ENCODE data around the gene PTCH1. TPM values are rescaled to one million over a fixed set of nuclear protein-coding genes. Genes with fewer than 3 reads are reported as not detected.

PTCH1 gene
- total RNA-seq, 1 donor from 2014 or later: 10.4 TPM

GRCh38 chr9:95515272-95516113, 1.3 kb downstream of the PTCH1 start:
- DNase-seq (ENCODE audit: missing footprints) (no peak), ATAC-seq (no peak)
- intact Hi-C loops (cut with DNase I): no loop called here

DNA sequence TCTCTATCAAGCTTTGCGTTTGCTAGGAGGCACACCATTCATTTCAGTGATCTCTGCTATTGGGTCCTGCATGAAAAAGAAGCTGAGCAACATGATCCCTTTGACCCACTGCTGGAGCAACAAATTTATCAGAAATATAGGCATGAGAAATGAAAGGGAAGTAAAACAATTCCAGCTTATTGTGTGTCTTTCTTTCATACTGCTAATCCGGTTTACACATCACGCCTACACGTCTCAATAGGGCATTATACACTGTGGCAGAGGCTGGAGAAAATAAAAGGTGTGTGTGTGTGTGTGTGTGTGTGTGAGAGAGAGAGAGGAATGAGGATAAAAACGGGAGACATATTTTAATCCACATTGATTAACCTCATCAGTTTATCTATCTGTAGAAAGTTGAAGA, 2.4 kb downstream of the PTCH1 start:
- ATAC-seq (no peak), DNase-seq (ENCODE audit: missing footprints) (no peak)
- intact Hi-C loops (cut with DNase I): loop anchor here (5.0 kb wide), 2 partner anchors 113 to 197 kb away; partner anchors contain the start of gene FANCC

GRCh38 chr9:95513711-95514110, 3.1 kb downstream of the PTCH1 start:
- DNase-seq (ENCODE audit: missing footprints) (no peak), ATAC-seq (no peak)
- intact Hi-C loops (cut with DNase I): loop anchor here (5.0 kb wide), 2 partner anchors 114 to 196 kb away; partner anchors contain the start of gene FANCC

DNA sequence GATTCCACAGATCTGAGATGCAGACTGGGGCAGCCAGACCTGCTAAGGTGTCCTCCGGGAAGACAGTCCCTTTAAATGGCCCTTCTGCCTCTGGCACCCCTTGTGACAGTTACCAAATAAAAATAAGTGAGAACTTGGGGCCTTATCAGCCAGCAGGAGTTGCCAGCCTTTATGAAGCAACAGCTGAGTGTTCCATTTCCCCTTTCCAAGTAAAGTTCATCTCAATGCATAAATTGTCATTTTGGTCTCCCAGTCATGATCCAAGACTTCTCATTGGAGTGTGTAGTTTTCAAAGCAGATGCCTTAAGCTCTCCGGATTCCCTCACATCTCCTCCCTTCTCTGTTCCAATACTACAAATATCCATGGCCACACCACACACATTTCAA, 4.1 kb downstream of the PTCH1 start:
- ATAC-seq (no peak), DNase-seq (ENCODE audit: missing footprints) (no peak)
- intact Hi-C loops (cut with DNase I): loop anchor here (5.0 kb wide), 2 partner anchors 115 to 195 kb away; partner anchors contain the start of gene FANCC

- ATAC-seq: no peak
- intact Hi-C loops (cut with DNase I): loop anchor here (5.0 kb wide), 2 partner anchors 115 to 195 kb away; partner anchors contain the start of gene FANCC
- no peak for DNase-seq (ENCODE audit: missing footprints)
These were observed 4.6 kb downstream of the PTCH1 start for GRCh38 chr9:95511952-95512708.

DNA sequence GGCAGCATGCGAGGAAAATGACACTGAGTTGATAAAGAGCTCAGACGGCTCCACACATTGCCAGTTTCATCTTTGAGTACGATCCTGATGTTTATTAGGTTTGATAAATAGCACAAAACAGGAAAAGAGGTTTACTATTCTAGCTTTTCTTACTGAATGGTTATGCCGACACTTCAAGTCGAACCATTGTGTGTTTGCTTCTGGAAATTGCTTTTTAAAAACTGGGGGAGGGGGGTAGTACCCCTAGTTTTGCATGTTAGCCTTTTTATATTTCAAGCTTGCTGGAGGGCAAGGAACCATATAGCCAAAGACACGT, 5.2 kb downstream of the PTCH1 start:
- DNase-seq (ENCODE audit: missing footprints): no peak
- intact Hi-C loops (cut with DNase I): loop anchor here (5.0 kb wide), 2 partner anchors 116 to 194 kb away; partner anchors contain the start of gene FANCC
- ATAC-seq: no peak

DNA sequence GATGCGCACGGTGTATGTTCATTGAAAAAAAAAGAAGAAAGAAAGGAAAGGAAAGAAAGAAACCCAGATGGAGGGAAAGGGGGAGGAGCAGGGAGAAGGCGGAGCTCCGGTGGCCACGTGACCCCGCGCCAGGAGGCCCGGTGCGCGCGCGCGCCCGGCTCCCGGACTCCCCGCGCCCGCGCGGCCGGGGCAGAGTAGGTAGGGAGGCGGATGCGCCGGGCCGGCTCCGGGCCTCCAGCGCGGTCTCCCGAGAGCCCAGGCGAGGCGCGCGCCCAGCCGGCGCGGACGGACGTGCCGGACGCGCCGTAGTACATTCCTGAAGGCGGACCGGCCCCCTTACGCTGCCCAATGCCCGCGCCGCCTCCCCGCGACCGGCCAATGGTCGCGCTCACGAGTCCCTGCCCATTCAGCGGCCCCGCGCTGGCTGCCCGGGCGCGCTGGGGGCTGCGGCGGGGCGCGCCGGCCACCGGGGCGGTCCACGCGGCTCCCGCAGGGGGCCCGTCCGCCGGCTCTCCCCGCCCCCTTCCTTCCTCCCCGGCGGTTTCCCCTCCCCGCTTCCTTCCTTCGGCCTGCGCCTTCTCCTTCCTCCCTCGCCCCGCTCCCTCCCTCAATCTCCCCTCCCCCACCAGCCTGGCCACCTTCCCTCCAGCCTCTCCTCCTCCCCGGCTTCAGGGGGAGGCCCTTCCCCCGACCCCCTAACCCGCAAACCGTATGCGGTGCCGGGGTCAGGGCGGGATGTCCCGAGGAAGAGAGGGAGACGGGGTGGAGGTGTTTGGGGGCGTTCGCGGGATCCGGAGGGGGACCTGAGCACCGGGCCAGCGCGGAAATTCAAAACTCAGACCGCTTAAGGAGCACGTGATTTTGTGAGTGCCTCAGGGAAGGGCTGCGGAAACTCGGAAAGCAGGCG, 5.8 kb downstream of the PTCH1 start:
- intact Hi-C loops (cut with DNase I): loop anchor here (5.0 kb wide), 2 partner anchors 116 to 194 kb away; partner anchors contain the start of gene FANCC
- DNase-seq (ENCODE audit: missing footprints) (peak; percentile 94), ATAC-seq (peak; percentile 86)

DNA sequence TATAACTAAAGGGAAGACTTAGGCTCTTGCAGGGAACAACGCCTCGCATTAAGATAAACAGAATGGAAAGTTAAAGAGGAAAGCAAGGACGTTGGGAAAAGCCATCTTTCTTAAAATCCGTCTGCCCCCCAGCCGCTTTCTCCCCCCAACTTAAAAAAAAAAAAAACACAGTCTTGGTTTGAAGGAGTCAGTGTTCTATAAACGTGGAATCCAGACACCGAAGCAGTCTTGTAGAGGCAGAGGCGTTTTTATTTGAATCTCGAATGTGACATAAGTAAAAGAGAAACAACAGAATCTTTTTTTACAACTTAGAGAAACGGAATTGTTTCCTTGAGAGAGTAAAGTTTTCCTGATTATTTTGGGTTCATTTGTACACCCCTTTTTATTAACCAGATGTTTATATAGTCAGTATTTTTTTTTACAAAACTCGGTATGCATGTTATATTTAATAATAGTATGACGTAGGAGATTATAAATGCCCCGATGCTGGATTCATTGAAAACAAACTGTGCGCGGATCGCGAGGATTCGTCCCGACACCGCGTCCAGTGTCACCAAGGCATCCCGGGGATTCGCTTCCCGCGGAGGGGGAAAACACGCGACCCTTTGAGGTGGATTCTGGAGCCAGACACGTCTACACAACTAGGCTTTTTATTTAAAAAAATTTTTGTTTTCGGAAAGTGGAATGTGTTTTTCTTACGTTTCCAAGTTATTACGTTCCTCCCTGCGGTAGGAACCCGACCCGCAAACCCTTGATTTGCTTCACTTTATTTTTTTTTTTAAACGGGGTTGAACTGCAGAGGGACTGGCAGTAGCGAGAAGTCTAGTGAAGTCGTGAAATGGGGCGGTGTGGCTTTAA, 6.7 kb downstream of the PTCH1 start:
- intact Hi-C loops (cut with DNase I): loop anchor here (5.0 kb wide), 4 partner anchors 48 to 193 kb away; partner anchors contain the start of gene FANCC
- no peak for DNase-seq (ENCODE audit: missing footprints)
- ATAC-seq: no peak

DNA sequence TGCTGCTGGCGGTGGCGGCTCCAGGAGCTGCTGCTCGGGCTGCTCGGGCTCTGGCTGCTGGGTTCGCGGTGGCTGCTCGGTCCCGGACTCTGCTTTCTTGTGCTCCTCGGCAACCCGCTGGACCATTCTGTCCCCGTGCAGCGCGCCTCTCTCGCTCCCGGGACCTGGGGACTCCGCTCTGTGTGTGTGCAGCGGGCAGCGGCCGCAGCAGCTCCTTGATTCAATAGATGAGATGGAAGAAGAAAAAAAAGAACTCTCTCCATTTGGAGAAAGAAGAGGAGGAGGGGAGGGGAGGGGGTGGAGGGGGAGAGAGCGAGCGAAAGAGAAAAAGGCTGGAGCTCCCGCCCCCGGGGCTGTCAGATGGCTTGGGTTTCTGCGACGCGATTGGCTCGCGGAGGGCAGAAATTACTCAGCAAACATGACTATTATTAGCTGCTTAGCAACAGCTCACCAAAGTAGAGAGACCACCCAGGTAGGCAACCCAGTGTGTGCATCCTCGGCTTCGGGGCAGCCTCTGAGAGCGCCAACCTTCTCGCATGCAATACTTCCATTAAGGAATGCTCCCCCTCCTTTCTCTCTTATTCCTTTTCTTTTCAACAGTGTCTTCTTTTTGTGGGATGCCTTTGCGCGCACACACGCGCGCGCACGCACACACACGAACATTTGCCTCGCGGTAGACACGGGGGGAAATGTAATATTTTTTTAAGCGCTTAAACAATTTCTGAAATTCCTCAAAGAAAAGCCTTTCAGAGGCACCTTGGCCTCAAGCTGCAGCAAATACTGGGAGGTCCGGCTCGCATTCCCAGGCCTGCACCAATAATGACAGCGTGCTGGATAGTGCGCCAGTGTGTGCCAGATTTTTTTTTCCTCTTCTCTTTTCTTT, 7.6 kb downstream of the PTCH1 start:
- ATAC-seq: peak; percentile 41
- intact Hi-C loops (cut with DNase I): loop anchor here (5.0 kb wide), 2 partner anchors 47 to 82 kb away; no protein-coding TSS in a partner anchor
- DNase-seq (ENCODE audit: missing footprints): peak; percentile 90

DNA sequence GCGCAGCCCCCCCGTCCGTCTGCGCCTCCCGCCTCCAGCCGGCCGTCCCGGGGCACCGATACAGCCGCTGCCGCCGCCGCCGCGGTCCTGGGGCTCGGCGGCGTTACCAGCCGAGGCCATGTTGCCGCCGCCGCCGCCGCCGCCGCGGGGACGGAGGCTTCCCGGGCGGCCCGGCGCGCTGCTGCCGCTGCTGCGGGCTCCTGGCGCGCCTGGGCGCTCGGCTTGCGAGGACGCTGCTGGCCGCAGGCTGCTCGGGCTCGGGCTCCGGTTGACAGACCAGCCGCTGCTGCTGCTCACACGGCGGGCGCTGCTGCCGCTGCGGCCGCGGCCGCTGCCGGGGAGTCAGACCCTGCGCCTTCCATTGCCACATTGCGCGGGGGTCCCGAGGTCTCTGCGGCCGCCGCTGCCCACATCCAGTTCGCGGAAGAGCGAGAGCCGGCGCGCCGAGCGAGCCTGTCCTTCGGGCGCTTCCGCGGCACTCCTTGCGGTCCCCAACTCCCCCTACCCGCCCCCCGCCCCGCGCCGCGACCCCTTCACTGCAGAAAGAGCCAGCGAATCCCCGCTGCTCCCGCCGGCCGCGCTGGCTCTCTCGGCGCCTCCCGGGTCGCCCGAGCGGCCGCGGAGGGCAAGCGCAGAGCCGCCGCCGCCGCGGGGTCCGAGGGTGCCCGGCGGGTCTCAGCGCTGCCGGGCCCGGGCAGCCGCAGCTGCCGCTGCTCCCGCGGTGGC, 8.4 kb downstream of the PTCH1 start:
- intact Hi-C loops (cut with DNase I): loop anchor here (5.0 kb wide), 2 partner anchors 46 to 81 kb away; no protein-coding TSS in a partner anchor

DNA sequence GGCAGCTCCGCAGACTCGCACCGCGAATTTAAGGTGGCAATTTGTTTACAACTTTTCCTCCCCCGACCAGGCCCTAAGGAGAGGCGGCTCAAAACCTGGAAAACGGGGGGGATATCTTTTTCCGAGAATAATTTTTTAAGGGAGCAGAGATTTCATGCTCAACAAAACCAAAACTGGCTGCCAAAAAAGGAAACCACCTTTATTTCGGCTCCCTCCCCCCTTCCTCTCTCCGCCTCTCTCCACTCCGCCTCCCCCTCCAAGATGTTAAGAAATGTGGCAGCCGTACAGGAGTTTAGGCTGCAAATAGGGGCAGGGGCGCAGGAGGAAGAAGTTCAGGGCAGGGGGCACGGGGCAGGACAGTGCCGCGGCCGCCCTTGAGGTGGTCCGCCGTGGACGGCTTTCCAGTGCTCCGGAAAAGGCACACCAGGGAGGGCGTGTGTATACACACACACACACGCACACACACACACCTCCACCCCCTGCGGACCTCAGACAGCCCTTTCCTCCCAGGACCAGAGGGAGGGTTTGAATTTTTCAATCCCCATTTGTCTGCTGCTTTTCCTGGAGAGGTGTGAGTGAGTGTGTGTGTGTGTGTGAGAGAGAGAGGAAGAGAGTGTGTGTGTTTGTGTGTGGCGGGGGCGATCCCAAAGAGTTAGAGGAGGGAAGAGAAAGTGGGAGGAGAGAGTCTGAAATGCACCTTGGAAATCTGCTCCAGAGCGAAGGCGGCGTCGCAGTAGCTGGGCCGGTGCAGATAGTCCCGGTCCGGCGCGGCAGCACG, 9.1 kb downstream of the PTCH1 start:
- intact Hi-C loops (cut with DNase I): loop anchor here (2.0 to 5.0 kb wide), 3 partner anchors 45 to 367 kb away; partner anchors contain the start of gene ERCC6L2
- no peak for DNase-seq (ENCODE audit: missing footprints)
- ATAC-seq: peak; percentile 14

More for the DNA sequence above, 8.4 kb downstream of the PTCH1 start:
- ATAC-seq (no peak), DNase-seq (ENCODE audit: missing footprints) (no peak)

- no peak for DNase-seq (ENCODE audit: missing footprints)
- peak; percentile 16 for ATAC-seq
- intact Hi-C loops (cut with DNase I): loop anchor here (2.0 to 5.0 kb wide), 3 partner anchors 45 to 368 kb away; partner anchors contain the start of gene ERCC6L2
These were observed 9.9 kb downstream of the PTCH1 start for GRCh38 chr9:95506678-95507463.

DNA sequence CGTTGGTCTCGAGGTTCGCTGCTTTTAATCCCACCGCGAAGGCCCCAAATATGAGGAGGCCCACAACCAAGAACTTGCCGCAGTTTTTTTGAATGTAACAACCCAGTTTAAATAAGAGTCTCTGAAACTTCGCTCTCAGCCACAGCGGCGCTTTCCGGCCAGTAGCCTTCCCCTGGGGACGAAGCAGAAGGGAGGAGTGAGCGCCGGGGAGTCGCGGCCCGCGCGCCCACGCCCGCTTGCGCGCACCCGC, 10.4 kb downstream of the PTCH1 start:
- DNase-seq (ENCODE audit: missing footprints): peak; percentile 78
- ATAC-seq: no peak
- intact Hi-C loops (cut with DNase I): loop anchor here (2.0 to 5.0 kb wide), 3 partner anchors 44 to 368 kb away; partner anchors contain the start of gene ERCC6L2

DNA sequence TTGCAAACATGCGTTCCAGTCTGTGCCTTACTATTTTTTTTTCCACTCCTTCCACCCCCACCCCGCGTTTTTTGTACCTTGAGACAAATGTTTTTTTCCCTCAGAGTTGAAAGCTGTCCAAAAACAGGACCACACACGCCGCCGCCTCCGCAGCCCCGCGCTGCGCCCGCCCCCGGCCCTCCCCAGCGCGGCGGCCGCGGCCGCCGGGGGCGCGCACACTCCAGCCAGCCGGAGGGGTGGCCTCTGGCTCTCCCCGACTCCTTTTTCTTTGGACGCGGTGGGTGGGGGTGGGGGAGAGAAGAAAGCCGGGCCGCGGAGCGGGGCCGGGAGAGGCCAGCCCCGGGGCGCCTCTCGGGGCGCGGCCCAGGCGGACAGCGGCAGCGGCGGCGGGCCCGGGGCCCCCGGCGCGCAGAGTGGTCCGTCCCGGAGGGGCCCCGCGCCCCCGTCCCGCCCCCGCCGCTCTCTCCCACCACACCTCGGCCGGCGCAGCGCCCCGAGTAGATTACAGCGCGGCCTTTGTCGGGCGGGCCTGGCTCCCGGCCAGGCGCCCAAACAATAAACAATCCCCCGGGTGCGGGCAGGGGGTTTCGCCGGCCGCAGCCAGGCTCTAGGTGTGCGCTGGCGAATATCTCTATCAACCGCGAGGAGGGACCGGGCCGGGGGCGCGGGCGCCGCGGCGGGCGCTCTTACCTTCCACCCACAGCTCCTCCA, 10.9 kb downstream of the PTCH1 start:
- no peak for ATAC-seq
- intact Hi-C loops (cut with DNase I): loop anchor here (2.0 to 5.0 kb wide), 3 partner anchors 44 to 369 kb away; partner anchors contain the start of gene ERCC6L2
- peak; percentile 73 for DNase-seq (ENCODE audit: missing footprints)
